Activated B cell treated with CpG ODN at 0.5 μM for 24 hours (primary cell): ENCODE data around the gene SUSD4. TPM values are rescaled to one million over a fixed set of nuclear protein-coding genes. Genes with fewer than 3 reads are reported as not detected.

Source experiments
- ATAC-seq: fragments of 200-7000 bp; cut with Tn5 transposase; one replicate; pipeline ENCODE4 v1.10.0; 2021; ENCODE audit warnings: low read depth, mild to moderate bottlenecking, moderate library complexity
- CTCF ChIA-PET: fragments of 350-600 bp; sonication (Branson Sonifier 250); formaldehyde crosslinking; loops from one replicate; lab custom pipeline; 2021; ENCODE audit warnings: antibody characterized with exemption; lab: Charles Lee
- POLR2A ChIA-PET: fragments of 350-600 bp; sonication (Branson Sonifier 250); formaldehyde crosslinking; loops from one replicate; lab custom pipeline; 2021; ENCODE audit warnings: antibody characterized with exemption; lab: Charles Lee
- DNase-seq: peaks from one replicate; pipeline ENCODE4 v3.0.0; 2022
- H3K27ac Mint-ChIP-seq: one replicate; pipeline ENCODE4 v1.8.0; 2020; ENCODE audit warnings: mixed read lengths
- H3K27me3 Mint-ChIP-seq: one replicate; pipeline ENCODE4 v1.8.0; 2021; ENCODE audit warnings: mixed read lengths
- H3K36me3 Mint-ChIP-seq: one replicate; pipeline ENCODE4 v1.8.0; 2021; ENCODE audit warnings: low read depth, mixed read lengths
- H3K4me1 Mint-ChIP-seq: one replicate; pipeline ENCODE4 v1.8.0; 2021; ENCODE audit warnings: mixed read lengths
- H3K4me3 Mint-ChIP-seq: one replicate; pipeline ENCODE4 v1.8.0; 2020; ENCODE audit warnings: mild to moderate bottlenecking, mixed read lengths
- H3K9me3 Mint-ChIP-seq: one replicate; pipeline ENCODE4 v1.8.0; 2020; ENCODE audit warnings: mixed read lengths
- CTCF ChIP-seq: fragments of 200-600 bp; IDR thresholded peaks from one replicate; pipeline ENCODE4 v1.8.0; 2022; ENCODE audit warnings: antibody characterized with exemption, mild to moderate bottlenecking
- intact Hi-C: fragments of 100-400 bp; cut with micrococcal nuclease; formaldehyde crosslinking; loops from one replicate; pipeline ENCODE4 v1.15.1; 2024
- total RNA-seq: library from RNA; stranded (reverse); gene quantifications from 2 replicates; pipeline ENCODE4 v1.2.3, GENCODE V29; 2022

SUSD4 gene
- total RNA-seq, 1 donor from 2014 or later: not detected

GRCh38 chr1:223330466-223330865, 33.5 kb downstream of the SUSD4 start:
- Mint-ChIP-seq H3K9me3 (no peaks in the 10 kb centered on the region), H3K4me1 (no peaks in the 10 kb centered on the region), H3K27me3 (no peaks in the 10 kb centered on the region), H3K27ac (no peak overlapping the region), H3K36me3 (no peaks in the 10 kb centered on the region), H3K4me3 (no peak overlapping the region)
- no peak for TF ChIP-seq CTCF
- ATAC-seq (no peak), DNase-seq (no peak)
- ChIA-PET CTCF (no interaction called here), POLR2A (no interaction called here)
- intact Hi-C loops: no loop called here

GRCh38 chr1:223329664-223330415, 34.1 kb downstream of the SUSD4 start:
- POLR2A ChIA-PET: no interaction called here
- H3K4me1 Mint-ChIP-seq: no peaks in the 10 kb centered on the region
- no peaks in the 10 kb centered on the region for H3K36me3 Mint-ChIP-seq
- intact Hi-C loops: no loop called here
- H3K9me3 Mint-ChIP-seq: peaks cover 2% of the 10 kb centered on the region
- H3K4me3 Mint-ChIP-seq: no peak overlapping the region
- DNase-seq (no peak), ATAC-seq (no peak)
- H3K27me3 Mint-ChIP-seq: no peaks in the 10 kb centered on the region
- H3K27ac Mint-ChIP-seq: no peak overlapping the region
- no peak for TF ChIP-seq CTCF
- CTCF ChIA-PET: no interaction called here

- DNase-seq (no peak), ATAC-seq (no peak)
- TF ChIP-seq CTCF: no peak
- Mint-ChIP-seq H3K9me3 (peaks cover 2% of the 10 kb centered on the region), H3K4me3 (no peak overlapping the region), H3K36me3 (no peaks in the 10 kb centered on the region), H3K27ac (no peak overlapping the region), H3K4me1 (no peaks in the 10 kb centered on the region), H3K27me3 (no peaks in the 10 kb centered on the region)
- ChIA-PET POLR2A (no interaction called here), CTCF (no interaction called here)
- intact Hi-C loops: no loop called here
Observed at GRCh38 chr1:223329252-223329651, 34.7 kb downstream of the SUSD4 start.

GRCh38 chr1:223328566-223328965, 35.4 kb downstream of the SUSD4 start:
- ChIA-PET POLR2A (no interaction called here), CTCF (no interaction called here)
- Mint-ChIP-seq H3K9me3 (peaks cover 2% of the 10 kb centered on the region), H3K4me3 (no peak overlapping the region), H3K4me1 (no peaks in the 10 kb centered on the region), H3K27ac (no peak overlapping the region), H3K27me3 (peaks cover 1% of the 10 kb centered on the region), H3K36me3 (no peaks in the 10 kb centered on the region)
- DNase-seq (no peak), ATAC-seq (no peak)
- intact Hi-C loops: no loop called here
- no peak for TF ChIP-seq CTCF

GRCh38 chr1:223326776-223327175, 37.2 kb downstream of the SUSD4 start:
- Mint-ChIP-seq H3K27me3 (peaks cover 13% of the 10 kb centered on the region), H3K36me3 (no peaks in the 10 kb centered on the region), H3K27ac (no peak overlapping the region), H3K4me3 (no peak overlapping the region), H3K4me1 (no peaks in the 10 kb centered on the region), H3K9me3 (peaks cover 2% of the 10 kb centered on the region)
- CTCF ChIA-PET: no interaction called here
- DNase-seq (no peak), ATAC-seq (no peak)
- intact Hi-C loops: no loop called here
- POLR2A ChIA-PET: no interaction called here
- no peak for TF ChIP-seq CTCF
